Coronary artery (tissue), 2 donors: ENCODE data around the gene SNED1.

ENCODE experiments used
- DNase-seq: peaks from one replicate; pipeline ENCODE4 v3.0.0-alpha.2; 2017; ENCODE audit warnings: low spot score
- H3K27ac ChIP-seq, 2 donors: fragments of 200-600 bp; sonication (generic); one replicate each; pipeline ENCODE4 v1.5.1; 2016 to 2019
- H3K4me3 ChIP-seq: fragments of 200-600 bp; sonication (generic); 2 replicates; pipeline ENCODE4 v1.5.1; 2016; ENCODE audit warnings: mild to moderate bottlenecking, moderate library complexity
- TF ChIP-seq, protein P1 (sequence below): fragments of 200-600 bp; sonication (generic); IDR thresholded peaks from one replicate; pipeline ENCODE4 v1.5.1; 2019; ENCODE audit warnings: antibody characterized with exemption

The SNED1 gene

DNA sequence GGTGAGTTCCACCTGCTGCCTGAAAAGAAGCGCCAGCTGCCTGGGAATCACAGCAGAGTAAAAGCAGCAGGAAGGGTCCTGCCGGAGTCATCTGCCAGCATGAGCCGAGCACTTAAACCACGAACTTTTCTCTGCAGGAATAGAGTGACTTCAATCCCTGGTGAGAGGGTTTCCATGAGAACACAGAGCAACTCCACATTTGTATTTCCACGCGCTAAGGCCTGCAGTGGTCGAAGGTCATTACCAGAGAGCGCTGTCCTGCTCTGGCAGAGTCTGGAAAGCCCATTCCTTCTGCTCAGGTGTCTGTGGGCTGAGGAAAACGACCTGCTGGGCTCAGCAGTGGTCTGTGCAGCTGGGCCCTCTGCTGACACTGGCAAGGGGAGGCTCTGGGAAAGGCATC, 144.2 kb downstream of the SNED1 start:
- TF ChIP-seq, protein P1, sequence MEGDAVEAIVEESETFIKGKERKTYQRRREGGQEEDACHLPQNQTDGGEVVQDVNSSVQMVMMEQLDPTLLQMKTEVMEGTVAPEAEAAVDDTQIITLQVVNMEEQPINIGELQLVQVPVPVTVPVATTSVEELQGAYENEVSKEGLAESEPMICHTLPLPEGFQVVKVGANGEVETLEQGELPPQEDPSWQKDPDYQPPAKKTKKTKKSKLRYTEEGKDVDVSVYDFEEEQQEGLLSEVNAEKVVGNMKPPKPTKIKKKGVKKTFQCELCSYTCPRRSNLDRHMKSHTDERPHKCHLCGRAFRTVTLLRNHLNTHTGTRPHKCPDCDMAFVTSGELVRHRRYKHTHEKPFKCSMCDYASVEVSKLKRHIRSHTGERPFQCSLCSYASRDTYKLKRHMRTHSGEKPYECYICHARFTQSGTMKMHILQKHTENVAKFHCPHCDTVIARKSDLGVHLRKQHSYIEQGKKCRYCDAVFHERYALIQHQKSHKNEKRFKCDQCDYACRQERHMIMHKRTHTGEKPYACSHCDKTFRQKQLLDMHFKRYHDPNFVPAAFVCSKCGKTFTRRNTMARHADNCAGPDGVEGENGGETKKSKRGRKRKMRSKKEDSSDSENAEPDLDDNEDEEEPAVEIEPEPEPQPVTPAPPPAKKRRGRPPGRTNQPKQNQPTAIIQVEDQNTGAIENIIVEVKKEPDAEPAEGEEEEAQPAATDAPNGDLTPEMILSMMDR = no peak
- no peak for DNase-seq
- Histone ChIP-seq H3K4me3 (no peak overlapping the region), H3K27ac (no peak overlapping the region)
